Fibroblast of skin of back (primary cell): Measurements from ENCODE around the gene SYMPK. TPM values are rescaled to one million over a fixed set of nuclear protein-coding genes. Genes with fewer than 3 reads are reported as not detected.
"Not testable (repeated sequence)": the region's sequence is repeated elsewhere in the genome, so short reads cannot be mapped to it uniquely, and the experiment has no call there.

Experiments
- DNase-seq: peaks from one replicate; pipeline ENCODE4 v3.0.0-alpha.2; 2013
- polyA plus RNA-seq, 2 experiments: library from polyadenylated mRNA; unstranded; fragments of 120-200 nt; gene quantifications; one replicate each; pipeline ENCODE4 v1.2.1, GENCODE V29; 2013; ENCODE audit not compliant: insufficient read length in 2 of 2

The SYMPK gene
- polyA plus RNA-seq (2013, experiment 1 of 2; ENCODE audit: insufficient read length), result 53.6 TPM
- 45.1 TPM for polyA plus RNA-seq (2013, experiment 2 of 2; ENCODE audit: insufficient read length)

DNA sequence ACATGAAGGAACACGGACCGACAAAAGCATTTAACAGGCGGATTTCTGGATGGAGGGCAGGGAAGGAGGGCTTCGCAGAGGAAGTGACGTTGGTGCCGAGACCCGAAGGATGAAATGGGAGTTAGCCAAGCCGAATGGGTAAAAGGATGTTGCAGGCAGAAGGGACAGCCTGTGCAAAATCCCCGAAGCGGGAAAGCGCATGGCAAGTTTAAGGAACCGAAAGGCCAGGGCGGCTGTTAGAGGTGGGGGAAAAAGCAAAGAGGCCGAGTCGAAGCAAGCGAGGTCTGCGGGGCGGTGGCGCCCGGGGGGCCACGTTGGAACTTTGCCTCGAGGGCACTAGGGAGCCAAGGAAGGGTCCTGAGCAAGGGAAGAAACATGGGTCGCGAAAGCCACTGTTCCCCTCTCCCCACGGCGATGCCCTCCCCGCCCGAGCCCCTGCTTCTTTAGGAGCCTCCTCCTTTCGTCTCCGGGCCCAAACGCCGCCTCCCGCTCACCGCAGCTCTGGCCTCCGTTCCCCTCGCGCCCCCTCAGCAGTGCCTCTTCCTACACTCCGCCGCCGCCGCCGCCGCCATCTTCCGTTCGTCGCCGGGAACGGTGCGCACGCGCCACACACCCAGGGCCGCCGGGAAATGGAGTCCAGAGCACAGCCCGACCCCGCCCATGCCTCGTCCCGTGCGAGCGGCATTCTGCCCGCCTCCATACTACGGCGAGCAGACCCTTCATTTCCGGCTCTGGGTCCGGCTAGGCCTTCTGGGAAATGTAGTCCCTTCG, at the start of gene SYMPK:
SYMPK (minus strand) TSS at position 584 of the 771 bp plus-strand sequence. CDS start 8,652 bp downstream, outside the sequence.
- DNase-seq, result peak; percentile 99

DNA sequence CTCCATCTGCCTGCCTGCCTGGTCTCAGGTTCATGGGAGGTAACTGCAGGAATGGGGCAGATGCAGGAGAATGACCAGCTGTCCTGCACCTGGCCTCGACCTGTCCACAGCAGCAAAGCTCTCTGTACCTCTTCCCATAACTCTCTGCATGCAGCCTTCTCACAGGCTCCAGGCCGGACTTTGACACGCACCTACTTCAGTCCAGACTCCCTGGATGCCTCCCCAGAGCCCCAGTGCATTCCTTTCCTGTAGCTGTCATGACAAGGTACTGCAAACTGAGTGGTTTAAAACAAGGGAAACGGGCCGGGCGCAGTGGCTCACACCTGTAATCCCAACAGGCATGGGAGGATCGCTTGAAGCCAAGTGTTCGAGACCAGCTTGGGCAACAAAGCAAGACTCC, 48.3 kb upstream of the SYMPK start:
- DNase-seq, result no peak

DNA sequence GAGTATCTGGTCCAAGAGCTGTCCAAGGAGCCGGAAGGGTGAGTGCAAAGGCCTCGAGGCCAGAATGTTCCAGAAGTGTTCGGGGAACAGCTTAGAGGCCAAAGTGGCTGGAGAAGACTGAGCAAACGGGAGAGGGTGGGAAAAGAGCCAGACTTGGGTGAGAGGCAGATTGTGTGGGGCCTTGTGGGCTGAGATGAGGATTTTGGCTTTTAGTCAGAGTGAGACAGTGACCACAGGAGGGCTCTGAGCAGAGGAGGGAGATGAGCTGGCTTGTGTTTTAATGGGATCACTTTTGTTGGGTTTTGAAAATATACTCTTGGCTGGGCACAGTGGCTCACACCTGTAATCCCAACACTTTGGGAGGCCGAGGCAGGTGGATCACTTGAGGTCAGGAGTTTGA, 46.0 kb upstream of the SYMPK start:
- DNase-seq, result no peak

DNA sequence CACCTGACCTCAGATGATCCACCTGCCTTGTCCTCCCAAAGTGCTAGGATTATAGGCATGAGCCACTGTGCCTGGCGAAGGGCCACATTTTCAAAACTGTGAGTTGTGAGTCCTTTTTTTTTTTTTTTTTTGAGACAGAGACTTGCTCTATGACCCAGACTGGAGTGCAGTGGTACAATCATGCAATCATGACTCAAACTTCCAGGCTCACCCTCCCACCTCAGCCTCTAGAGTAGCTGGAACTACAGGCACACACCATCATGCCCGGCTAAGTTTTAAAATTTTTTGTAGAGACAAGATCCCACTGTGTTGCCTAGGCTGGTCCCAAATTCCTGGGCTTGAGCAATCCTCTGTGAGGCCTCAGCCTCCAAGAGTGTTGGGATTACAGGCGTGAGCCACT, 43.3 kb upstream of the SYMPK start:
- DNase-seq, result no peak

DNA sequence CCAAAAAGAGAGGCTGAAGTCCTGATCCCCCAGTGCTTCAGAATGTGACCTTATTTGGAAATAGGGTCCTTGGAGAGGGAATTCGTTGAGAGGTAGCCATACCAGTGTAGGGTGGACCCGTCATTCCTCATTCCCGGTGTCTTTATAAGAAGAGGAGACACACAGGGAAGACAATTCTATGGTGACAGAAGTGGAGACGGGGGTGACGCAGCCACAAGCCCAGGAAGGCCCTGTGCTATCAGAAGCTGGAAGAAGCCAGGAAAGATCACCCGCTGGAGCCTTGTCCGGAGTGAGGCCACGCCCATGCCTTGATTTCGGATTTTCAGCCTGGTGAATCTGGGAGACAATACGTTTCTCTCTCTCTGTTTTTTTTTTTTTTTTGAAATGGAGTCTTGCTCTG, 42.1 kb upstream of the SYMPK start:
- DNase-seq, result no peak

DNA sequence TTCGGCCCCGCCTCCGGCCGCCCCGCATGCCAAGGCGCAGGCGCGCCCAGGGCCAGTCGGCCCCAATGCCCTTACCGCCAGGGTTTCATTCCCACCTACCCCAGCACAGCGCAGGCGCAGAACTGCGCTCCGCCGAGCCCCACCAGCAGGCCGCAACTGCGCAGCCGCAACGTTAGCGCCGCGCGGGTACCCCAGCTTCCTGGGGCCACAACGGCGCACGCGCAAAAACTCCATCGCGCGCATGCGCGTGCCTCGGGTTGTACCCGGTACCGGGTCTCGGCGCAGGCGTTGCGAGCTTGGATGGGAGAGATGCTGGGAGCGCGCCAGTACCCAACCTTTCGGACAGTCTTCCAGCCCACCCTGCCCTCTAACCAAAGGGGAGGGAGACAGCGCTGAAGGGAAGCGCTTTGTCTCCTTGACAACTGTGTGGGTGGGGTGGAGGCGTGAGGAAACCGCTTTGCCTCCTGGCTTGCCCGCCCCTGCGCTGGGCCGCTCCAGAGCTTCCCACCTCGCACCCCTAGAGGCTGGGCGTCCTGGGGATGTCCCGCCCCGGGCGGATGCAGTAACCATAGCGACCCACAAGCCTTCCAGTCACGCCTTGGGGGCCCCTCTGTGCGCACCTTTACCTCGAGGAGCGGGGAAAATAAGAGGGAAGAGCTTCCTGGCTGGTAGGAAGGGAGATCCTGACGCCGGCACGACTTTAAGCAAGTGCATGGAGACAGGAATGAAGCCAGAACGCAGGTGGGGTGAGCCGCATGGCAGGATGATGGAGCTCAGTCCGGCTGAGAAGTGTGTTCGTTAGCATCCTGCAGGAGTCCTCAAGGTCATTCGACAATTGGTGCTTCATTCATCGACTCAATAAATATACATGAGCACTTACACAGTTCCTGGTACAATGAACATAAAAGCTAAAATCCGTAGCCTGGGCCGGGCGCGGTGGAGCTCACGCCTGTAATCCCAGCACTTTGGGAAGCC, 40.0 kb upstream of the SYMPK start:
- DNase-seq, result peak; percentile 95

DNA sequence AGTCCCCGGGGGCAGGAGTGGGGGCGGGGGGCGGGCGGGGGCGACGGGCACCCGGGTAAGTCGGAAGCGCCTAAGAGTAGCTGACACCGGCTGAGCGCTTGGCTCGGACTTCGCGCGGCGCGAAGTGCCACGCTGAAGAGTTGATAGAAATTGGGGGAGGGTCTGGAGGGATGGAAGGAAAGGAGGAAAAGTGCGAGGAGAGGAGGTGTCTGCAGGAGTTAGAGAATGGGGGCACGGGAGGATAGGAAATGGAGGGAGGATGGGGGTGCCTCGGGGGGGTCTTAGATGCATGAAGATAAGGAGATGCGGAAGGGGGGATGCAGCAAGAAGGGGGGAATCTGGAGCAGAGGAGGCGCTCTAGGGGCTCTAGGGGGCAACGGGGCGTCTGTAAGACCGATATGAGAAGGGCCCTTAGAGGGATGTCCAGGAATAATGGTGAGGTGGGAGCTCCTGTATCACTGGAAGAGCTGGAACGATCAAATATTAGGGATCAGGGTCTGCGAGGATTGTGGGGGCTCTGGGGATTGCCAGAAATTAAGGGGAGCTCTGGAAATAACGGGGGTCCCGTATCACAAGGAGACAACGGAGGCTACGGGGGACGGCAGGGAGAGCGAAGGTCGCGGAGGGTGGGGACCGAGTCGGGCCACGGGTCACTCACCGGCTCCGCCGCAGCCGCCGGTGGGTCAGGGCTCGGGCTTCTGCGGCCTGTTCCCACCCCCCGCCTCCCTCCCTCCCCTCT, 39.1 kb upstream of the SYMPK start, which contains the start of gene MYPOP:
MYPOP (minus strand) TSS at position 702 of the 739 bp plus-strand sequence. CDS start 840 bp downstream, outside the sequence.
- no peak for DNase-seq

DNA sequence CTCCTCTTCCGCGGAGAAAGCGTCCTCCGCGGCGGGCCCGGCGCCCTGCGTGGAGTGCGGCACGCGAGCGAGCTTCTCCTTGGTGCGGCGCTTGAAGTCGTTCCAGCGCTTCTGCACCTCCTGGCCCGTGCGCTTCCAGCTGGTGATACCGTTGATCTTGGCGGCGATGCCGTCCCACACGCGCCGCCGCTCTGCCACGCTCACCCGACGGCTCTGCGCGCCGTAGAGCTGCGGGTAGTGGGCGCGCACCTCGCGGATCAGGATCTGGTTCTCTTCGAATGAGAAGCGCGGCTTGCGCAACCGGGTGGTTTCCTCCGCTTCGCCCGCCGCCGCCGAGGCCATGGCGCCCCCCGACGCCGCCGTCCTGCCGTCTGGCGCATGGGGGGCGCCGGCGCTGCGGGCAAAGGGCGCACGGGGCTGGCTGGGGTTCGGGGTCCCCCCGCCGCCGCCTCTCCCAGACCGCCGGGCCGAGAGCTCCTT, 38.5 kb upstream of the SYMPK start:
- DNase-seq, result peak; percentile 18

DNA sequence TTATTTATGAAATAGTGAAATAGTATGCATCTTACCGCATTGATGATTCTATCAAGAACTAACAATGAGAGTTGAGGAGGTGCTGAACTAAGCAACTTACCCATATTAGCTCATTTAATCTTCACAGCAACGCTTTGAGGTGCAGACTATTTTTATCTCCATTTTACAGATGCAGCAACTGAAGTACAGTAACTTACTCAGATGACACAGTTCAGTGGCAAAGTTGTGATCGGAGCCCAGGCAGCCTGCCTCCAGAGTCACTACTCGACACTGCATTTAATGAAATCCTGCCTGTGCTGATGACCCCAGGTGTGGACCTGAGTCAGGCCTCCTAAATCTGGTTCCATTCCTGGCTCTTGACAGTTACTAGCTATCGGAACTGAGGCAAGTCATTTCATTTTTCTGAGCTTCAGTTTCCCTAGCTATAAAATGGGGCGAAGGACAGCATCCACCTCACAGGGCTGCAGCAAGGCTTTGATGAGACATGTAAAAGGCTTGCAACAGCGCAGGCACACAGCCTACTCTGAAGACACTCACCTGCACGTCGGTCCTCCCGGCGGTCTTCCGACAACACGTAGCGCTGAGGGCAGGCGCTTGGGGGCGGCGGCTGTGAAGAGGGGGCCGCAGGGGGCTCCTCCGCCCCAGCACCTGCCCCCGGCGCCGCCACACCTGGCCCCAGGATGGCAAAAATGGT, 37.9 kb upstream of the SYMPK start:
- no peak for DNase-seq

DNA sequence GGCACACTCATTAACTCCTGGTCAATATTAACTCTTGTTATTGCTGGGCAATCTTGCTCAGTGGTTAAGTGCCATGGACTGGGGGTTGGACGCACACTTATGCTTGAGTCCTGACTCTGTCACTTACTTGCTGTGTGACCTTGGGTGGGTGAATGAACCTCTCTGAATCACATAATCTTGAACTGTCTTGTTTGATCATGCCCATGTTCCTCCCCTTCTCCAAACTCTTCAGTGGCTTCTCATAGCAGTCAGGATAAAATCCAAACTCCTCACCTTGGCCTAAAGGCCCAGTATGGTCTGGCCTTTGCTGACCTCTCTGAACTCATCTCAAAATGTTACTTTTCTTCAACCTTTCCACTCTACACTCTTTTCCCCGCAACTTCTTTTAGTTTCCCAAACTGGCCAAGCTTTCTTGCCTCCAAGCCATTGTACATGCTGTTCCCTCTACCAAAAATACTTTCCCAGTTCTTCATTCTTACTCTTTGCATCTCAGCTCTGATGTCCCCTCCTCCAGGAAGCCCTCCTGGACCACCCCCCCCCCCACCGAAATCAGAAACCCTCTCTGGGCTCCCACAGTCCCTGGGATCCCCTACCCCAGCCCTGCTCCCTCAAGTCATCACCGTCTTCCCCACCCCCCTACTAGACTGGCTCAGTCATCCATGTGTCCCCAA, 37.1 kb upstream of the SYMPK start:
- DNase-seq, result no peak

DNA sequence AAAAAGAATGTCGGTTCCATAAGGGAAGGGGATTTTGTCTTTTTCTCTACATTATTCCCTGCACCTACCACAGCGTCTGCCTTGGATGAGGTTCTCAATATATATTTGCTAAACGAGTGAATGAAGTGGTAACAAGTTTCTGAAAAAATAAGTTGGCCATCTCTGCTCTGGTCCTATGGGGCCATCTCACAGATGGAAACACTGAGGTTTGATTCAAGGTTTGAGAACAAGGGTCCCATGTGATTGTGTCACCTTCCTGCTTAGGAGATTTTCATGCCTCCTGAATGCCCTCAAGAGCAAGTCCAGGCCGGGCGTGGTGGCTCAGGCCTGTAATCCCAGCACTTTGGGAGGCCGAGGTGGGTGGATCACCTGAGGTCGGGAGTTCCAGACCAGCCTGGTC, 36.3 kb upstream of the SYMPK start:
- DNase-seq, result no peak

DNA sequence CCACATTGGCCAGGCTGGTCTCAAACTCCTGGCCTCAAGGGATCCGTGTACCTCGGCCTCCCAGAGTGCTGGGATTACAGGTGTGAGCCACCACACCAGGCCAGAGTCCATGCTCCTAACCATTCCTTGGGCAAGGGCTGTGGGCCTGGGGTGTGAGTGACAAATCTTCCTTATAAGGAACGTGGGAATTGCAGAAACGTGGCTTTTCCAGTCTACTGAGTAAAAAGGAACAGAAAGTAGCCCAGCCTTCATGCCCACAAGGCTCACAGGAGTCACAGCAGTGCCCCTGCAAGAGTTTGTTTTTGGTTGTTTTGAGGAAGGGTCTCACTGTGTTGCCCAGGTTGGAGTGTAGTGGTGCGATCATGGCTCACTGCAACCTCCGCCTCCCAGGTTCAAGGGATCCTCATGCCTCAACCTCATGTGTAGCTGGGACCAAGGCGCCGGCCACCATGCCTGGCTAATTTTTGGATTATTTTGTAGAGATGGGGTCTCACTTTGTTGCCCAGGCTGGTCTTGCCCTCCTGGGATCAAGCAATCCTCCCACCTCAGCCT, 34.4 kb upstream of the SYMPK start:
- no peak for DNase-seq

DNA sequence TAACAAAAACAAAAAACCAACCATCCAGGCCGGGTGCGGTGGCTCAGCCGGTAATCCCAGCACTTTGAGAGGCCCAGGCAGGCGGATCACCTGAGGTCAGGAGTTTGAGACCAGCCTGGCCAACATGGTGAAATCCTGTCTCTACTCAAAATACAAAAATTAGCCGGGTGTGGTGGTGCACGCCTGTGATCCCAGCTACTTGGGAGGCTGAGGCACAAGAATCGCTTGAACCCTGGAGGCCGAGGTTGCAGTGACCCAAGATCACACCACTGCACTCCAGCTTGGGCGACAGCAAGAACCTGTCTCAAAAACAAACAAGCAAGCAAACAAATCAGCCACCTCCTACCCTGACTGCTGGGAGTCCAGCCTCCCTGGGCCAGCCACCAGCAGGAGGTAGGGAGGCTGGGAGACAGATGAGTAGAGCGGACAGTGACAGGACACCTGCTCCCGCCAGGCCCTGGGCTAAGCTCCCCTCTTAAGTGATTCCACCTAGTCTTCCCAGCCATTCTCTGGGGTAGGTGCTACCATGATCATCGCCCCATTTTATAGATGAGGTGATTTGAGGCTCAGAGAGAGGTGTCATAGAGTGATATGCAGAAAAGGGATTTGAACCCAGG, 33.1 kb upstream of the SYMPK start:
- not testable (repeated sequence) for DNase-seq

DNA sequence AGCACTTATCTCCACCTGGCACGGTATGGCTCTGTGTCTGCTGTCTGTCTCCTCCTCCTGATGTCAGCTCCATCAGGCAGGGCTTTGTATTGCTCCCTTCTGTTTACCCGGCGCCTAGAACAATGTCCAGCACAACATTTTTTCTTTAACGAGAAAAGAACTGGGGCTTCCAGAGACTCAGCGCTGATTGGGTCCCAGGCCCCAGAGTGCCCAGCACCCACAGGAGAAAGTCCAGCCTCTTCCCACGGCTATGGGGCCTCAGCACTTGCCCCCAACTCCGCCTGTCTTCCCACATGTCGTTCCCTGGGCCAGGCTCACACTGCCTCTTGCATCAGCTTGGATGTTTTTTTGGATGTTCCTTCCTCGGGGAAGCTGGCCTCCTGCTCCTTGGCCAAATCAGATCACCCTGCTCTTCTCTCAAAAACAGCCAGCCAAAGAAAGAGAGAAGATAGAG, 32.6 kb upstream of the SYMPK start:
- no peak for DNase-seq

DNA sequence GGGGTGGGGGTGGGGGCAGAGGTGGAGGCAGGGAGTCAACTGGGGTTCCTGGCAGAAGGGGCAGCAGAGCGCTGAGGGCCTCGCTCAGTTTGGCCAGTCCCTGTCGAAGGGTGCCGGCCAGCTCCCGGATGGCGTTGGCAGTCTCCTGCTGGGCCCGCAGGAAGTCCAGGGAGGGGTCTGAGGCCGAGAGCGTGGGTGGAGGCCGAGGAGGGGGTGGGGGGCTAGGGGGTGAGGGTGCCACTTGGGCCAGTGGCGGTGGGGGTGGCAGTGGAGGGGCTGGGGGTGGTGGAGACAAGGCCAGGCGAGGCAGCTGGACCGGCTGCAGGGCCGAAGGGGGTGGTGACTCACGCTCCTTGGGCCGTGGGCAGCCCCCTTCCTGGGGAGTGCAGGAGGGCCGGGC, 27.9 kb upstream of the SYMPK start:
- no peak for DNase-seq

DNA sequence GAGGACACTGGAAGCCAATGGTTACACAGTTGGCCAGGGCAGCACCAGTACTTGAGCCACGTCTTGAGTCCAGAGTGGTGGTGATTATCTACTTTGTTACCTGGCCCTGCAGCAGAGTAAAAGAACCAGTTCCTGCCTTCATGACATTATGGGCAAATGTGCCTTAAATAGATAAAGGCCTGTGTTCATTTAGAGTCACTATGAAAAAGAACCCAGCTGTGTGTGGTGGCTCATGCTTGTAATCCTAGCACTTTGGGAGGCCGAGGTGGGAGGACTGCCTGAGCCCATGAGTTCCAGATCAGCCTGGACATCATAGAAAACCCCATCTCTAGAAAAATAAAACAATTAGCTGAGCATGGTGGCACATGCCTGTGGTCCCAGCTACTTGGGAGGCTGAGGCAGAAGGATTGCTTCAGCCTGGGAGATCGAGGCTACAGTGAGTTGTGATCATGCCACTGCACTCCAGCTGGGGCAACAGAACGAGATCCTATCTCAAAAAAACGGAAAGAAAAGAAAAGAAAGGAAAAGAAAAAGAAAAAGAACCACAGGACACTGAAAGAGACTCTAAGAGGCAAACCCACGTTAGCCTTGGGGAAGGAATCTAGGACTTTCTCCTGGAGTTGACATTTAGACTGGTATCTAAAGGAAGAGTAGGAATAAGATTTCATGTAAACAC, 26.4 kb upstream of the SYMPK start:
- DNase-seq, result no peak

DNA sequence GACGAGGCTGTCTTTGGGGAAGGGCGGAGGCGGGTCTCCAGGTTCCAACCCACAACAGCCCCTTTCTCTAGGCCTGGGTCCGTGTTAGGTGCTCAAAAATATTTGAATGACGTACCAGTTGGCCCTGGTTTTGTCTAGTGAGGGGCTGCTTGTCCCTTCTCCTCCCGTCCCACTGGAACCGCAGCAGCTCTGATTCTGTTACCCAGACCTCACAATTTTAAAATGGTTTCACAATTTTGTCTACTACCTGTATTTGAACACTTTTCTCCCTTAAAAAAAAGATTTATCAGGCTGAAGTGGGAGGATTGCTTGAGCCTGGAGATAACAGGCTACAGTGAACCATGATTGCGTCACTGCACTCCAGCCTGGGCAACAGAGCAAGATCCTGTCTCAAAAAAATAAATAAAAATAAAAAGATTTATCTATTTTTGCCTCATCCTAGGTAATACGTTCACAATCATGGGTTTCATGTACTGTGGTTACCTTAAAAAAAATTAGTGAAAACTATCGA, 24.3 kb upstream of the SYMPK start:
- DNase-seq, result no peak

DNA sequence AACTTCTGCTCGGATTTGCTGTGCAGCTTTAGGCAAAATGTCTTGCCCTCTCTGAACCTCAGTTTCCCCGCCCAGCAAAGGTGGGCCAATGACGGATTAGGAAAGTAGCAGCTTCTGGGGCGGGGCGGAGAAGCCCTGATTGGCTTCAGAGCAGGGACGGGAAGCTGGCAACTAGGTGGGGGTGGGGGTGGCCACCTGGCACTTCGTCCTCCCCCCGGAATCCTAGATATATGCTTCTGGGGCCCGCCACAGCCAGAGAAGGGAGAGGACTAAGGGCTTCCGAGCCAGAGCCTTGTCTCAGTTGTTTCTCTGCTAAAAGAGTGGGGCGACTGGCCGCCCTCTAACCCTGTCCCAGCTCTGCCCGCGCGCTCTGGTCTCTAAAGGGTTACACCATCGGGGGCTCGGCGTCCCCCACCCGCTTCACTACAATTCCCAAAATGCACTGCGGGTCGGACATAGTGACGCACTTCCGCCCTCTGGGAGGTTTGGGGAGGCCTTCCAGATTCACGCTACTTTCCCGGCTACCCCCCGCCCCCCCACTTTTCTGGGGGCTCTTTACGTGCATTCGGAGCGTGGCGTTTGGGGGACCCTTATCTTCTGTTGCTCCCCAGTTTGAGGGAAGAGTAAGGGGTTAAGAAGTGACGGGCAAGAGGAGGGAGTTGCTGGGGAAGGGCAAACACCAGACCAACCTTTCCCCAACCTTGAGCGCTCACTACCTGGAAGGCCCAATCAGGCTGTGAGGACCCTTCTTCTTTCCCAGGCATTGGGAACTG, 23.7 kb upstream of the SYMPK start:
- DNase-seq, result peak; percentile 94
